ENCODE results near the gene GFRA4. TPM values are rescaled to one million over a fixed set of nuclear protein-coding genes. Genes with fewer than 3 reads are reported as not detected.

Gene GFRA4
- total RNA-seq, 1 experiment from 2014 or later = not detected

- in situ Hi-C loops (cut with HindIII; ENCODE audit: low pct_unique_long_range_greater_than_20kb, low sequenced_read_pairs) (no loop called here), intact Hi-C loops (cut with micrococcal nuclease; ENCODE audit: unreplicated experiment) (no loop called here)
- no TSS peak for BruUV-seq (replicated peaks)
- no peaks in the 10 kb centered on the region for H3K9me3 ChIP-seq (ENCODE audit: control insufficient read depth, insufficient read depth, low read depth, low read length)
- H3K4me1 ChIP-seq (ENCODE audit: control insufficient read depth, insufficient read depth, low read length) = no peaks in the 10 kb centered on the region
- ChIA-PET CTCF (no interaction called here), POLR2A (interaction anchor here (0.6 kb wide), 1 partner anchor 46 kb away, joined by 6 read pairs; no protein-coding TSS in a partner anchor)
- no peaks in the 10 kb centered on the region for H3K27me3 ChIP-seq (ENCODE audit: control insufficient read depth, insufficient read depth, low read length)
- H3K36me3 ChIP-seq (ENCODE audit: control insufficient read depth, insufficient read depth, low read length) = no peaks in the 10 kb centered on the region
- DNase-seq (ENCODE audit: low read depth, low spot score) = no peak
- no peak for TF ChIP-seq REST (IDR thresholded peaks at IDR 0.05; ENCODE audit: insufficient read depth in 1 of 2, low read depth in 2 of 2, low read length in 1 of 2)
- no peak for TF ChIP-seq SIN3A (IDR thresholded peaks at IDR 0.05; ENCODE audit: borderline replicate concordance, insufficient read depth, low read depth, low read length)
- TF ChIP-seq POLR2AphosphoS5 (IDR thresholded peaks at IDR 0.05; ENCODE audit: low read depth, low read length) = no peak
- no peak for TF ChIP-seq CTCF (IDR thresholded peaks at IDR 0.05)
- TF ChIP-seq TCF7L2 (IDR thresholded peaks at IDR 0.05; ENCODE audit: low read depth, low read length) = no peak
- no peak overlapping the region for H3K27ac ChIP-seq (ENCODE audit: low read length)
- H3K4me3 ChIP-seq (ENCODE audit: low read depth in 2 of 2, low read length in 2 of 2) = no peak overlapping the region
- no peak for ATAC-seq
These were observed 31.7 kb upstream of the GFRA4 start for GRCh38 chr20:3694864-3695263.

- CTCF ChIA-PET = no interaction called here
- Histone ChIP-seq H3K27me3 (ENCODE audit: control insufficient read depth, insufficient read depth, low read length) (no peaks in the 10 kb centered on the region), H3K4me1 (ENCODE audit: control insufficient read depth, insufficient read depth, low read length) (no peaks in the 10 kb centered on the region), H3K9me3 (ENCODE audit: control insufficient read depth, insufficient read depth, low read depth, low read length) (no peaks in the 10 kb centered on the region), H3K36me3 (ENCODE audit: control insufficient read depth, insufficient read depth, low read length) (no peaks in the 10 kb centered on the region), H3K4me3 (ENCODE audit: low read depth in 2 of 2, low read length in 2 of 2) (no peak overlapping the region), H3K27ac (ENCODE audit: low read length) (no peak overlapping the region)
- in situ Hi-C loops (cut with HindIII; ENCODE audit: low pct_unique_long_range_greater_than_20kb, low sequenced_read_pairs) = no loop called here
- BruUV-seq (replicated peaks) = no TSS peak
- POLR2A ChIA-PET = interaction anchor here (0.5 kb wide), 1 partner anchor 78 kb away, joined by 3 read pairs; no protein-coding TSS in a partner anchor
- no peak for ATAC-seq
- intact Hi-C loops (cut with micrococcal nuclease; ENCODE audit: unreplicated experiment) = no loop called here
- TF ChIP-seq SIN3A (IDR thresholded peaks at IDR 0.05; ENCODE audit: borderline replicate concordance, insufficient read depth, low read depth, low read length) (no peak), CTCF (IDR thresholded peaks at IDR 0.05) (no peak)
- no peak for DNase-seq (ENCODE audit: low read depth, low spot score)
These were observed 30.2 kb upstream of the GFRA4 start for GRCh38 chr20:3693376-3693775.
